GM21825 (cell line): ENCODE measurements around the gene CPT2.
"Not testable (repeated sequence)": the region's sequence is repeated elsewhere in the genome, so short reads cannot be mapped to it uniquely, and the experiment has no call there.

Experiments
- ATAC-seq: cut with Tn5 transposase; IDR thresholded peaks from one replicate; pipeline ENCODE4 v1.9.1; 2021; ENCODE audit warnings: mild to moderate bottlenecking, moderate library complexity; ENCODE audit not compliant: unreplicated experiment

CPT2 gene

GRCh38 chr1:53182111-53182593 lies 14.5 kb upstream of the CPT2 start:
- ATAC-seq, result no peak

GRCh38 chr1:53182716-53183094 lies 13.9 kb upstream of the CPT2 start:
- ATAC-seq, result no peak

- ATAC-seq, result no peak
Observed at GRCh38 chr1:53183095-53183990, 13.3 kb upstream of the CPT2 start.

GRCh38 chr1:53185955-53186297 lies 10.7 kb upstream of the CPT2 start:
- not testable (repeated sequence) for ATAC-seq

- no peak for ATAC-seq
Observed at GRCh38 chr1:53186533-53186932, 10.1 kb upstream of the CPT2 start.

GRCh38 chr1:53187401-53187800 lies 9.2 kb upstream of the CPT2 start:
- no peak for ATAC-seq

GRCh38 chr1:53188099-53188498 lies 8.5 kb upstream of the CPT2 start:
- ATAC-seq, result no peak

GRCh38 chr1:53189061-53189460 lies 7.6 kb upstream of the CPT2 start:
- ATAC-seq, result no peak

- no peak for ATAC-seq
Observed at GRCh38 chr1:53190210-53190611, 6.4 kb upstream of the CPT2 start.

- no peak for ATAC-seq
Observed at GRCh38 chr1:53195246-53196016, 1.2 kb upstream of the CPT2 start.

- ATAC-seq, result peak; percentile 18
Observed at GRCh38 chr1:53196017-53196484, 573 bp upstream of the CPT2 start.

- ATAC-seq, result no peak
Observed at GRCh38 chr1:53197291-53198200, 922 bp downstream of the CPT2 start.

GRCh38 chr1:53198241-53198651 lies 1.6 kb downstream of the CPT2 start:
- ATAC-seq, result no peak

- no peak for ATAC-seq
Observed at GRCh38 chr1:53203466-53203865, 6.8 kb downstream of the CPT2 start.

GRCh38 chr1:53205496-53205895 lies 8.9 kb downstream of the CPT2 start:
- not testable (repeated sequence) for ATAC-seq

- ATAC-seq, result not testable (repeated sequence)
Observed at GRCh38 chr1:53206083-53206685, 9.6 kb downstream of the CPT2 start.

GRCh38 chr1:53206735-53207379 lies 10.2 kb downstream of the CPT2 start:
- no peak for ATAC-seq

- ATAC-seq, result no peak
Observed at GRCh38 chr1:53207726-53208125, 11.1 kb downstream of the CPT2 start.

- ATAC-seq, result no peak
Observed at GRCh38 chr1:53210352-53210751, 13.7 kb downstream of the CPT2 start.

GRCh38 chr1:53210954-53211353 lies 14.3 kb downstream of the CPT2 start:
- no peak for ATAC-seq
